Frontal cortex (tissue), 4 donors: ENCODE data around the gene FCGR2B. TPM values are rescaled to one million over a fixed set of nuclear protein-coding genes. Genes with fewer than 3 reads are reported as not detected.

Experiments used
- DNase-seq, 2 donors: peaks; one replicate each; pipeline ENCODE4 v3.0.0; 2012; ENCODE audit warnings: low spot score in 2 of 2
- FAIRE-seq: peaks from 2 replicates; lab custom pipeline; 2012; peaks lifted over from hg19 to GRCh38; lab: Jason Lieb, UNC
- small RNA-seq: library from RNA; depleted of rRNA; stranded (forward); fragments of <200 nt; gene quantifications from one replicate; pipeline ENCODE3, GENCODE V24; 2014
- total RNA-seq: library from RNA; depleted of rRNA; stranded (reverse); fragments of >200 nt; gene quantifications from one replicate; pipeline ENCODE4 v1.2.3, GENCODE V29; 2014
- donor health status: control.
- donor health status: control.
- donor health status: control.

FCGR2B gene
- total RNA-seq, 1 donor from 2014 or later, result 0.41 TPM

DNA sequence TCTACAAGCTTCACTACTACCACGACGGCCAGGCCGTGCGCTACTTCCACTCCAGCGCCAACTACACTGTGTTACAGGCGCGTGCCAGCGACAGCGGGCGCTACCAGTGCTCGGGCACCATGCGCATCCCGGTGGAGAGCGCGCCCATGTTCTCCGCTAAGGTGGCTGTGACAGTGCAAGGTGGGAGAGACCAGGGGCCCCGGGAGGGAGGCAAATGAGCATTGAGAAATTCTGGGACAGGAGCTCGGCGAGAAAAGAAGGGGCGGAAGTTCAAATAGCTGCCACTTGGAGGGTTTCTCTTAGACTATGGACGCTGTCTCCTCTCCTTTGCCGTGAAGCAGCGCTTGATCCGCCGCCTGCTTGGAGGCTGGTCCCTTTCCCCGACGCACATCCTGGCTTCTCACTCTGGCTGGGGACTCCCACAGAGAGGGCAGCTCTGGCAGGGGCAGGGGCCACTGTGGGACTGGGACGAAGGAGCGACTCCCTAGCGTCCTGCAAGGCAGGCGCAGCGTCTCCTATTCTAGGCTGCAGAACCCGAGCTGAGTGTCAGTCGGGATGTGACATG, 63.0 kb downstream of the FCGR2B start:
- DNase-seq (peak in 1 of 2 donors; percentile 30), FAIRE-seq (no peak)

DNA sequence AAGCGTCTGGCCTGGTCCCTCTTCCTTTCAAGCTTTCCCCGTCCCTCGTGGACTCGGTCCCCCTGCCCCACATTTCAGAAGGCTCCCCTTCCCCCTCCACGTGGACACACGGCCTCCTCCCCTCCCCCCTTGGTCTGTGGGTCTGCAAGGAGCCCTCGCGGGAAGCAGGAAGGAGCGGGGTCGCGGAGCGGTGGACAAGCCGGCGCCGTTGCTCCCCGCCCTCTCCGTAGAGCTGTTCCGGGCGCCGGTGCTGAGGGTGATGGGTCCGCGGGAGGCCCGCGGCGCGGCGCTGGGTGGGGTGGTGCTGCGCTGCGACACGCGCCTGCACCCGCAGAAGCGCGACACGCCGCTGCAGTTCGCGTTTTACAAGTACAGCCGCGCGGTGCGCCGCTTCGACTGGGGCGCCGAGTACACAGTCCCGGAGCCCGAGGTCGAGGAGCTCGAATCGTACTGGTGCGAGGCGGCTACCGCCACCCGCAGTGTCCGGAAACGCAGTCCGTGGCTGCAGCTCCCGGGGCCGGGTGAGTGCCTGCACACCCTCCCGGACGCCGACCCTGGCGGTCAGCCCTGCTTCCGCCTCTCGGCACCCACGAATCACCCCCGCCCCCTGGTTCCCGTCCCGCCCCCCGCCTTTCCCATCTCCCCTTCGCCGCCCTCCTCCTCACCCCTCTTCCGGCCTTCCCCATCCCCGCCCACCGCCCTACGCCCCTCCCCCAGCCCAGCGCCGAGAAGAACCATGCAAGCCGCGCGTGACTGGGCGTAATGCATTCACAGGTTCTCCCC, 63.7 kb downstream of the FCGR2B start:
- DNase-seq, result peak; percentile 73
- FAIRE-seq, result no peak

DNA sequence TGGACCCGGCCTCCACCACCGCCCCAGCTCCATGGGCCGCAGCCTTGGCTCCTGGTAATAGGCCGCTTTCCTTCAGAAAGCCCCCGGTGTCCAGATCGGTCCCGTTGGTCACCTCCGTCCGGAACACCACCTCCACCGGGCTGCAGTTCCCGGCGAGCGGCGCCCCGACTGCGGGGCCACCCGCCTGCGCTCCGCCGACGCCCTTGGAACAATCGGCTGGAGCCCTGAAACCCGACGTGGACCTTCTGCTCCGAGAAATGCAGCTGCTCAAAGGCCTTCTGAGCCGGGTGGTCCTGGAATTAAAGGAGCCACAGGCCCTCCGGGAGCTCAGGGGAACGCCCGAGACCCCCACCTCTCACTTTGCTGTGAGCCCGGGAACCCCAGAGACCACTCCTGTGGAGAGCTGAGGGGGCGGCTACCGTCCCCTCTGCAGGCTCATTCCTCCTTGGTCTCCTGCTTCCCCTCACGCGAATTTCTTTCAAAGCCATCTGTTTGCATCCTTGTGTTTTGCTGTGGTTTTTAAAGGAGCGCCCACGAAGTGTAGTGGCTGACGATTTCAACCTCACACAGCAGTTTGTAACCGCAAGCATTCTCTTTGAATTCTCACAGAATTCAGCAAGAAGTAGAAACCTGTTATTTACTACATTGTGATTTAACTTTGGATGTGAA, 64.4 kb downstream of the FCGR2B start:
- FAIRE-seq, result no peak
- DNase-seq, result peak in 1 of 2 donors; percentile 11

Small RNAs within 50 kb of the gene (small RNA-seq; reads per million reads assigned to genes)
- not detected for gene RF00019

Other genes starting within 250 kb of the FCGR2B start
- gene FCGR2A, start 157.7 kb upstream of the FCGR2B start, total RNA-seq, result 6.5 TPM
- gene HSPA6, start 138.6 kb upstream of the FCGR2B start, total RNA-seq, result 0.82 TPM
- gene FCGR3A, start 113.3 kb upstream of the FCGR2B start, total RNA-seq, result 2.9 TPM
- gene FCGR3B, start 32.0 kb upstream of the FCGR2B start, total RNA-seq, result 0.82 TPM
- not detected for gene FCRLA, start 44.1 kb downstream of the FCGR2B start, total RNA-seq
- 1.2 TPM for gene FCRLB, start 58.4 kb downstream of the FCGR2B start, total RNA-seq
- 58.7 TPM for gene DUSP12, start 86.6 kb downstream of the FCGR2B start, total RNA-seq
- 25.3 TPM for gene ATF6, start 103.2 kb downstream of the FCGR2B start, total RNA-seq